PC-3 (cell line): Measurements from ENCODE around the gene PLEKHM3. TPM values are rescaled to one million over a fixed set of nuclear protein-coding genes. Genes with fewer than 3 reads are reported as not detected.

Experiments used
- ATAC-seq: fragments of 200-7000 bp; cut with Tn5 transposase; 2 replicates; pipeline ENCODE4 v1.9.1; 2020; ENCODE audit warnings: mild to moderate bottlenecking, moderate library complexity
- BruUV-seq: library from RNA; stranded (reverse); fragments of 400-500 nt; replicated peaks from 2 replicates; lab custom pipeline; 2021; lab: Mats Ljungman, UMichigan
- CTCF ChIA-PET: fragments of 300-600 bp; sonication (Branson Sonifier 250); formaldehyde crosslinking; loops from one replicate; lab custom pipeline; 2022; ENCODE audit warnings: antibody characterized with exemption; lab: Charles Lee
- POLR2A ChIA-PET: fragments of 300-600 bp; sonication (Branson Sonifier 250); formaldehyde crosslinking; loops from one replicate; lab custom pipeline; 2022; ENCODE audit warnings: antibody characterized with exemption; ENCODE audit not compliant: unreplicated experiment; lab: Charles Lee
- DNase-seq: peaks from one replicate; pipeline ENCODE4 v3.0.0-alpha.2; 2015
- H2AFZ ChIP-seq: fragments of 300-600 bp; sonication (generic); 2 replicates; pipeline ENCODE4 v1.6.0; 2016; ENCODE audit warnings: antibody characterized with exemption, low read length
- H3F3A ChIP-seq: fragments of 300-600 bp; sonication (generic); one replicate; pipeline ENCODE4 v1.6.0; 2017; ENCODE audit warnings: antibody characterized with exemption, low read length, control low read depth, mild to moderate bottlenecking; ENCODE audit not compliant: unreplicated experiment
- H3K27ac ChIP-seq: fragments of 300-600 bp; sonication (generic); 2 replicates; pipeline ENCODE4 v1.5.1; 2016; ENCODE audit warnings: mild to moderate bottlenecking, low read length
- H3K27me3 ChIP-seq: fragments of 300-600 bp; sonication (generic); 2 replicates; pipeline ENCODE4 v1.6.1; 2016; ENCODE audit warnings: low read length, mixed read lengths
- H3K36me3 ChIP-seq: fragments of 300-600 bp; sonication (generic); 2 replicates; pipeline ENCODE4 v1.6.1; 2016; ENCODE audit warnings: low read depth, mixed run types, low read length, mixed read lengths
- H3K4me1 ChIP-seq: fragments of 300-600 bp; sonication (generic); 2 replicates; pipeline ENCODE4 v1.5.1; 2016; ENCODE audit warnings: low read length; ENCODE audit not compliant: insufficient read depth
- H3K4me2 ChIP-seq: fragments of 300-600 bp; sonication (generic); 2 replicates; pipeline ENCODE4 v1.6.0; 2016; ENCODE audit warnings: low read length
- H3K4me3 ChIP-seq: fragments of 300-600 bp; sonication (generic); 2 replicates; pipeline ENCODE4 v1.5.1; 2016; ENCODE audit warnings: mild to moderate bottlenecking, low read length, mixed read lengths
- H3K79me2 ChIP-seq: fragments of 300-600 bp; sonication (generic); 2 replicates; pipeline ENCODE4 v1.6.1; 2017; ENCODE audit warnings: low read length, mixed read lengths
- H3K9ac ChIP-seq: fragments of 300-600 bp; sonication (generic); 2 replicates; pipeline ENCODE4 v1.6.0; 2016; ENCODE audit warnings: mild to moderate bottlenecking, low read length
- H3K9me2 ChIP-seq: fragments of 300-600 bp; sonication (generic); replicated peaks from 2 replicates; pipeline ENCODE4 v1.6.1; 2016; ENCODE audit warnings: mixed run types, low read length, mixed read lengths
- H3K9me3 ChIP-seq: fragments of 300-600 bp; sonication (generic); 2 replicates; pipeline ENCODE4 v1.6.1; 2016; ENCODE audit warnings: low read length, mixed read lengths
- H4K20me1 ChIP-seq: fragments of 300-600 bp; sonication (generic); 2 replicates; pipeline ENCODE4 v1.6.1; 2016; ENCODE audit warnings: low read length, mixed read lengths
- EZH2 ChIP-seq: fragments of 300-600 bp; sonication (generic); IDR thresholded peaks from one replicate; pipeline ENCODE4 v1.6.1; 2017; ENCODE audit warnings: antibody characterized with exemption, mild to moderate bottlenecking, low read length; ENCODE audit not compliant: unreplicated experiment
- EZH2phosphoT487 ChIP-seq: fragments of 300-600 bp; sonication (generic); IDR thresholded peaks from 2 replicates; pipeline ENCODE4 v1.6.1; 2018; ENCODE audit warnings: mild to moderate bottlenecking, antibody characterized with exemption, low read length, borderline replicate concordance
- intact Hi-C: fragments of 100-400 bp; cut with micrococcal nuclease; formaldehyde crosslinking; loops from 2 replicates; pipeline ENCODE4 v1.9.0; 2023
- total RNA-seq: library from RNA; depleted of rRNA; stranded (reverse); fragments of >200 nt; gene quantifications from 2 replicates; pipeline ENCODE4 v1.2.3, GENCODE V29; 2014
- TF ChIP-seq, protein P1 (sequence below): fragments of 300-600 bp; sonication (generic); conservative IDR thresholded peaks from 2 replicates; pipeline ENCODE4 v1.5.1; 2017; ENCODE audit warnings: antibody characterized with exemption, low read depth, mild to moderate bottlenecking, low read length

PLEKHM3 gene
- total RNA-seq, 1 experiment from 2014 or later: 5.9 TPM

DNA sequence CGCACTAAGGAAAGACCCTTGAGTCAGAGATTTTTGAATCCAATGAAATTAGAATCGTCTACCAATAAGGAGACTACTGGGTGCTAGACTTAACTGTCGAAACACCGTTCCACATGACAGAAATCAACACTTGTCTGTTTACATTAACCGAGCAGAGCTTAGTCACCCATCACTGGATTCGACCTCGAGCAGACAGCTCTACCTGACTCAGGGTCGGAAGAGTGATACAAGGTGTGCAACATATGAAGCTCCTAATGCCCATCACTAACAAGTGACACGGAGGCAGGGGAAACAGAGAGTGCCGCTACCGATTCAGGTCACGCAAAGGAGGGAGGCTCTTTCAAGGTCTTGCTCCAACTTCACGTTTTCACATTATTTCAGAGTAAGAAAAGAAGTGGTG is 201.5 kb downstream of the PLEKHM3 start:
- CTCF ChIA-PET: interaction anchor here (0.6 kb wide), 1 partner anchor 229 kb away, joined by 3 read pairs; no protein-coding TSS in a partner anchor
- no peak overlapping the region for H3K27ac ChIP-seq

GRCh38 chr2:207819839-207820784 is 205.2 kb downstream of the PLEKHM3 start:
- Histone ChIP-seq H3K36me3 (no peaks in the 10 kb centered on the region), H3K4me2 (peak overlapping the region; percentile 27), H3K9me2 (no peaks in the 10 kb centered on the region), H4K20me1 (no peaks in the 10 kb centered on the region), H3K27ac (peak overlapping the region; percentile 38), H2AFZ (0 out of 2 replicates have a peak overlapping the region, but pooled peaks have one; percentile 7), H3K9me3 (no peaks in the 10 kb centered on the region), H3K4me3 (no peak overlapping the region; the same call in 1 of the 2 replicates), H3K9ac (no peak overlapping the region), H3K79me2 (no peaks in the 10 kb centered on the region), H3F3A (no peaks in the 10 kb centered on the region), H3K27me3 (no peaks in the 10 kb centered on the region), H3K4me1 (peaks cover 21% of the 10 kb centered on the region)
- TF ChIP-seq EZH2phosphoT487: no peak
- no peak for TF ChIP-seq EZH2
- TF ChIP-seq, protein P1, sequence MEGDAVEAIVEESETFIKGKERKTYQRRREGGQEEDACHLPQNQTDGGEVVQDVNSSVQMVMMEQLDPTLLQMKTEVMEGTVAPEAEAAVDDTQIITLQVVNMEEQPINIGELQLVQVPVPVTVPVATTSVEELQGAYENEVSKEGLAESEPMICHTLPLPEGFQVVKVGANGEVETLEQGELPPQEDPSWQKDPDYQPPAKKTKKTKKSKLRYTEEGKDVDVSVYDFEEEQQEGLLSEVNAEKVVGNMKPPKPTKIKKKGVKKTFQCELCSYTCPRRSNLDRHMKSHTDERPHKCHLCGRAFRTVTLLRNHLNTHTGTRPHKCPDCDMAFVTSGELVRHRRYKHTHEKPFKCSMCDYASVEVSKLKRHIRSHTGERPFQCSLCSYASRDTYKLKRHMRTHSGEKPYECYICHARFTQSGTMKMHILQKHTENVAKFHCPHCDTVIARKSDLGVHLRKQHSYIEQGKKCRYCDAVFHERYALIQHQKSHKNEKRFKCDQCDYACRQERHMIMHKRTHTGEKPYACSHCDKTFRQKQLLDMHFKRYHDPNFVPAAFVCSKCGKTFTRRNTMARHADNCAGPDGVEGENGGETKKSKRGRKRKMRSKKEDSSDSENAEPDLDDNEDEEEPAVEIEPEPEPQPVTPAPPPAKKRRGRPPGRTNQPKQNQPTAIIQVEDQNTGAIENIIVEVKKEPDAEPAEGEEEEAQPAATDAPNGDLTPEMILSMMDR: no peak
- intact Hi-C loops: no loop called here
- DNase-seq (peak; percentile 72), ATAC-seq (peak; percentile 53)
- no TSS peak for BruUV-seq
- POLR2A ChIA-PET: no interaction called here
- CTCF ChIA-PET: no interaction called here

More for the DNA sequence above, 201.5 kb downstream of the PLEKHM3 start:
- no peaks in the 10 kb centered on the region for H3K27me3 ChIP-seq
- ATAC-seq (no peak), DNase-seq (peak; percentile 44)
- BruUV-seq: no TSS peak
- H3K4me1 ChIP-seq: peaks cover 35% of the 10 kb centered on the region
- TF ChIP-seq EZH2phosphoT487: no peak
- TF ChIP-seq, protein P1: no peak
- TF ChIP-seq EZH2: no peak
- POLR2A ChIA-PET: no interaction called here
- H3K4me3 ChIP-seq: no peak overlapping the region
- H3F3A ChIP-seq: no peaks in the 10 kb centered on the region
- H3K9me3 ChIP-seq: no peaks in the 10 kb centered on the region
- no peak overlapping the region for H3K9ac ChIP-seq
- no peak overlapping the region for H2AFZ ChIP-seq
- H3K36me3 ChIP-seq: no peaks in the 10 kb centered on the region
- no peak overlapping the region for H3K4me2 ChIP-seq
- H3K79me2 ChIP-seq: no peaks in the 10 kb centered on the region
- intact Hi-C loops: no loop called here
- no peaks in the 10 kb centered on the region for H4K20me1 ChIP-seq
- H3K9me2 ChIP-seq: no peaks in the 10 kb centered on the region
